Ishikawa (cell line): ENCODE data around the gene RNF113B.

Experiments used
- CEBPB ChIP-seq: IDR thresholded peaks from 2 replicates; pipeline ENCODE4 v1.6.1; 2012
- CREB1 ChIP-seq: IDR thresholded peaks from 2 replicates; pipeline ENCODE4 v1.6.1; 2012; ENCODE audit warnings: low read depth
- EGR1 ChIP-seq: IDR thresholded peaks from 2 replicates; pipeline ENCODE4 v1.6.1; 2012
- EP300 ChIP-seq: IDR thresholded peaks from 2 replicates; pipeline ENCODE4 v1.6.1; 2012; ENCODE audit warnings: borderline replicate concordance
- FOXM1 ChIP-seq: IDR thresholded peaks from 2 replicates; pipeline ENCODE4 v1.6.1; 2012; ENCODE audit warnings: low read depth, borderline replicate concordance
- MAX ChIP-seq: IDR thresholded peaks from 2 replicates; pipeline ENCODE4 v1.6.1; 2012
- NFIC ChIP-seq: IDR thresholded peaks from 2 replicates; pipeline ENCODE4 v1.6.1; 2012
- RAD21 ChIP-seq: IDR thresholded peaks from 2 replicates; pipeline ENCODE4 v1.6.1; 2012; ENCODE audit warnings: low read depth
- REST ChIP-seq: IDR thresholded peaks from 2 replicates; pipeline ENCODE4 v1.6.1; 2012; ENCODE audit warnings: low read depth, mild to moderate bottlenecking
- TAF1 ChIP-seq: IDR thresholded peaks from 2 replicates; pipeline ENCODE4 v1.6.1; 2012; ENCODE audit warnings: low read depth, mild to moderate bottlenecking
- TCF12 ChIP-seq: IDR thresholded peaks from 2 replicates; pipeline ENCODE4 v1.6.1; 2012; ENCODE audit warnings: low read depth
- TEAD4 ChIP-seq: IDR thresholded peaks from 2 replicates; pipeline ENCODE4 v1.6.1; 2012
- USF1 ChIP-seq: IDR thresholded peaks from 2 replicates; pipeline ENCODE4 v1.6.1; 2012
- YY1 ChIP-seq: IDR thresholded peaks from 2 replicates; pipeline ENCODE4 v1.6.1; 2012; ENCODE audit warnings: low read depth
- ZBTB7A ChIP-seq: IDR thresholded peaks from 2 replicates; pipeline ENCODE4 v1.6.1; 2012; ENCODE audit warnings: low read depth

Gene RNF113B

GRCh38 chr13:98203646-98204326 lies 26.7 kb upstream of the RNF113B start:
- TF ChIP-seq EP300 (no peak), TCF12 (no peak), CEBPB (no peak), USF1 (no peak), TAF1 (no peak), CREB1 (no peak), FOXM1 (no peak), MAX (no peak), TEAD4 (no peak), RAD21 (no peak), YY1 (no peak), REST (no peak), ZBTB7A (no peak), NFIC (no peak)

GRCh38 chr13:98201984-98202383 lies 24.9 kb upstream of the RNF113B start:
- no peak for TF ChIP-seq NFIC
- no peak for TF ChIP-seq TAF1
- TF ChIP-seq EGR1: no peak
- no peak for TF ChIP-seq YY1
- no peak for TF ChIP-seq CEBPB
- TF ChIP-seq EP300: no peak
- TF ChIP-seq RAD21: no peak
- TF ChIP-seq FOXM1: no peak
- no peak for TF ChIP-seq USF1
- no peak for TF ChIP-seq CREB1
- TF ChIP-seq ZBTB7A: no peak
- no peak for TF ChIP-seq MAX
- no peak for TF ChIP-seq REST
- TF ChIP-seq TEAD4: no peak
- no peak for TF ChIP-seq TCF12

GRCh38 chr13:98201189-98201588 lies 24.1 kb upstream of the RNF113B start:
- no peak for TF ChIP-seq REST
- TF ChIP-seq ZBTB7A: no peak
- no peak for TF ChIP-seq EP300
- TF ChIP-seq CREB1: no peak
- TF ChIP-seq TCF12: no peak
- TF ChIP-seq EGR1: no peak
- no peak for TF ChIP-seq NFIC
- TF ChIP-seq YY1: no peak
- TF ChIP-seq FOXM1: no peak
- TF ChIP-seq CEBPB: no peak
- no peak for TF ChIP-seq TAF1
- TF ChIP-seq MAX: no peak
- TF ChIP-seq RAD21: no peak
- TF ChIP-seq TEAD4: no peak
- no peak for TF ChIP-seq USF1
